ENCODE measurements around the gene MYCBP2.
"Not testable (repeated sequence)": the region's sequence is repeated elsewhere in the genome, so short reads cannot be mapped to it uniquely, and the experiment has no call there.

The MYCBP2 gene

DNA sequence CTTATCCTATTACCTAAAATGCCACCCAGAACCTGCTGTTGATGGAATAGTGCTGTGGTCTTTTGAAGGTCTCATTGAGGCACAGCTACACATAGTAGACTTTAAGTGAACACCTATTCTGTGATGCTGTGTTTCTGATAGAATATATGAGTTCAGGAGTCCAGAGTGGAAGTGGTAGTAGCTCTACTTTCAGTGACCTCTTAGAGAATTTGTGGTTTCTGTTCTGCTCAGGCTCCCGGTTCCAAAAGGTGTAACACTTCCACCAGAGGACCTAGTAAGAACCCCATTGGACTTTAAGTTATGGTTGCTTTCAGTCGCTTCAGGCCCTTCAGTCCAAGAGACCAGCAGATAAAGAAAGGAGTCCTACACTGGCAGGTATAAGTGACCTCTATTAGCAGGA lies 11.4 kb upstream of the MYCBP2 start:
- no peak for DNase-seq

DNA sequence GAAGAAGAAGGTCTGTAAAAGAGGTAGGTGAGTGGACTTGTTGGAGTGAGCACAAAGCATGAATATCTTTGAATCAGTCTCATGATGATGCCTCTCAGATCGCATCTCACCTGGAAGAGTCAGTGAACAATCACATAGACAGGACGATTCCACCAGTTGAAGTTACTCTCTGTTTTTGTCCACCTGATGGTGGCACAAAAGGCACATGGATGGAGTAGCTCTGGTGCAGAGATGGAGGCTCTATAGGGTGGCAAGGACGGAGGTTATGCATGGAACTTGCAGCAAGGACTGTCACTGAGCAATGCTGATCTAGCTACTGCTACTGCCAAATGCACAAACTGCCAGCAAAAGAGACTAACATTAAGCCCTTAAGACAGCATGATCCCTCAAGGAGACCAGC lies 10.3 kb upstream of the MYCBP2 start:
- DNase-seq: no peak

DNA sequence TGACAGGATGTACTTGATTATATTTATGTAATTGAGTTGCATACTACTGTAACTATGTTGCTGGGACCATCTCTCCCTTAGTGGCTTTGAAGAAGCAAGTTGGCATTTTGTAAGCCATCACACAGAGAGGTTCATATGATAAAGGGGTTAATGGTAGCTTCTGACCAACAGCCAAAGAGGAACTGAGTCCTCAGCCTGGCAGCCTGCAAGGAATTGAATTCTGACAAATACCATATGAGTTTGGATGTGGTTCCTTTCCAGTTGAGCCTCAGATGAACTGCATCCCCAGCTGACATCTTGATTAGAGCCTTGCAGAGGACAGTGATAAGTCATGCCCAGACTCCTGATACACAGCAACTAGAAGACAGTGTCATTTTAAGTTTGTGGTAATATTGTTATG lies 8.6 kb upstream of the MYCBP2 start:
- DNase-seq: no peak

GRCh38 chr13:77333594-77333993 lies 6.7 kb upstream of the MYCBP2 start:
- no peak for DNase-seq

- no peak for DNase-seq
These were observed 4.5 kb upstream of the MYCBP2 start for GRCh38 chr13:77331421-77331820.

DNA sequence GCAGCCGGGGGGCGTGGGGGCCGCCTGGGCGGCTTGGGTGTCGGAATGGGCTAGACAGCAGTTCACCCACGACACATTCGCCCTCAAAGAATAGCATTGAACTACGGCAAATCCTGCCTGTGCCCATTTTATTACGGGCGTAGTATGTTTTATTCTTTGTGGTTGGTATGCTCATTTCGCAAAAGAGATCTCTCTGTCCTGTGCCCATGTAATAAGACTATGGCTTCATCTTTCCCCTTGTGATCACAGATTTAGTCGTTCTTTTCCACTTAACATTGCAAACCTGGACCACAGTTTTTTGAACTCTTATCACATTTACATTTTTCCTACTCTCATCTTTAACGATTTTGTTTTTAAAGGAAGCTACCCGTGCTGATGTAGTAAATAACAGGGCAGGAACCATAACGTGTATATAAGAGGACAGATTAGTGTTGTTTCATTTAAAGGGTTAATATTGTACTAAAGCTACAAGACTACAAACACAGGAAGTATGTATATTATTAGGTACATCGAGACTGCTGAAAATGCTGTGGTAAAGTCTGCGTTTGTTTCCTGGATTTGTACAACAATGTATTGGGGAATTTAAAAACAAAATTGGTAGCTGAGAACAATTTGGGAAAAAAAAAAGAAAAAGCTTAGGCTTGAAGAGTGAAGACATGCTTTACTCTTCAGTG lies 3.2 kb upstream of the MYCBP2 start:
- no peak for DNase-seq

- DNase-seq: peak; percentile 73
These were observed 2.4 kb upstream of the MYCBP2 start for GRCh38 chr13:77329133-77329910.

GRCh38 chr13:77328819-77329132 lies 1.9 kb upstream of the MYCBP2 start:
- DNase-seq: no peak

DNA sequence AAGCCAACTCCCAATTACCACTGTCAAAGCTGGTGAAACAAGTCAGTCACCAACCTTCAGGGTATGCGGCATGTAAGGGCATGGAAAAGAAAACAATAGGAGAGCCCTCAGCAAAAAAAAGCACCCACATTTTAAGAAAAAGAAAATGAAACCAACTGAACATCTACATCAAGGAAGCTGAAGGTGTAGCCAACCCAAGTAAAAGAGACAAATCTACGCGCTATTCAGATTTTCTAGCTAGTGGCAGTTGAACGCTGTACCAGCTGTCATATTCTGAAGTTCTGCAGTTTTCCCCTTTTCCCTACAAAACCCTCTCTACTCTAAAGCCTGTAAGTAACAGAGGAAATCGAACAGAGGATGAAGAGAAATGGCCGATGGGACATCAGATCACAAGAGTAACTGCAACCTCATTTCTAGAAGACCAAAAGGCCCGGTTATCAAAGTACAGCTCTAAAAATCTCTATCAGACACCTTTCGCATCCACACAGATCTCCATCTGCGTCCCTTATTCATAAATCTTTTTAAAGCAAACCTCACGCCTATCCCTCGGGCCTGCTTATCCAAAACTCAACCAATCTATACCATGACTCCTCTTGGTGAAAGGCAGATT lies 1.4 kb downstream of the MYCBP2 start:
- DNase-seq: no peak

DNA sequence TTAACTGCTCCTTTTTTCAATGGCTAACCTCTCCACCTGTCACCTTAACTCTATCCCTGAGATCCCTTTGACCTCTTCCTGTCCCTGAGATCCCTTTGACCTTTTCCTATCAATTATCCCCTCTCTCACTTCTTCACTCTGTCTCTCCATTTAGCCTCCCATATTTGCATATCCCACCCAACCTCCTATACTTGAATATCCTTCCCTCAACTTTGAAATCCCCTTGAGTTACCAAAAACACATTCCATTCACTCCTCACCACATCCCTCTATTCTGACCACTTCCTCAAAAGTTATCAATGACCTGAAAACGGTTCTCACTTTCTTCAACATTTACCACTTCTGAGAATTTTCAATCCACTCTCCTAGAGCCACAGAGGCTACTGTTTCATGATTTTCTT lies 3.0 kb downstream of the MYCBP2 start:
- no peak for DNase-seq

DNA sequence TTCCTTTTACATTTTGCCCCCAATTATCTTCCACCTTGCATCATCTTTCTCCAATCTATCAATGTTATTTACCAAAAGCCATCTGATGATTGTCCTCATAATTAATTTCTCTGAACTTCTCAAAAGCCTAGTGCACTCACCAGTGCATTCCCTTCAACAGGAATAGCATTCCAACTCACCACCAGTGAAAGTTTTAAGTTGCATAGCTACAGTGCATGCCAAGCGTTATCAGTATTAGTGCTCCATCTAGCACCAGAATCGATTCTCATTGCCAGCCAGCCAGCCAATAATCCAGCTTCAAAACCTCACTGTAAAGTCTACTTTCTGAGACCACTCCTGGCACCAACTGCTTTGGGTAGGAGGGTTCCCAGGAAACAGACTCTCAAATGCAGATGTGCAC lies 7.4 kb downstream of the MYCBP2 start:
- DNase-seq: no peak

- DNase-seq: no peak
These were observed 8.2 kb downstream of the MYCBP2 start for GRCh38 chr13:77318741-77319140.

DNA sequence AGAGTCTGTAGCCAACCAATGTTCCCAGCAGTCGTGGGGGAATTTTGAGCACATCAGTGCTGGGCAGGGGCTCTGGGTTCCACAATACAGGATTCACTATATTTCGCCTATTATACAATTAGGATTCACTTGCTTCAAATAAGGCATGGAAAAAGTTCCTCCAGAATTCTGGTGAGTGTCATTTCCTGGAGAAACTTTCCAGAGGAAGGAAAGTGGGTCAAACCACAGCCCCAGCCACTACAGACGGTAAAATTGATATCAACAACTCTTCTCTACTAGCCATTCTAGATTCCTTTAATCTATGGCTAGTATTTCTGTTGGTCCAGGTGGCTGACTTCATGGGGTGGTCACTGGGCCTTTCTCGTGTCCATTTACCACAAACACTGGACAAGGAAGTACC lies 10.5 kb downstream of the MYCBP2 start:
- no peak for DNase-seq

- not testable (repeated sequence) for DNase-seq
These were observed 11.4 kb downstream of the MYCBP2 start for GRCh38 chr13:77315509-77315908.

DNA sequence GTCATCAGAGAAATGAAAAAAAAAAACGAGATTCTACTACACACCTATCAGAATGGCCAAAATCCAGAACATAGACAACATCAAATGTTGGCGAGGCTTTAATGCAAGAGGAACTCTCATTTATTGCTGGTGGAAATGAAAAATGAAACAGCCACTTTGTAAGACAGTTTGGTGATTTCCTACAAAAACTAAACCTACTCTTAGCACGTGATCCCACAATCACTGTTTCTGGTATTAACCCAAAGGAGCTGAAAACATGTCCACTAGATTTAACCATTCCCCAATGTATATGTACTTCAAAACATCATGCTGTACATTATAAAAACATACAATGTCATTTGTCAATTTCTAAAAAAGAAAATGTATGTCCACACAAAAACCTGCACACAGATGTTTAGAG lies 13.0 kb downstream of the MYCBP2 start:
- DNase-seq: no peak

- DNase-seq: no peak
These were observed 14.6 kb downstream of the MYCBP2 start for GRCh38 chr13:77312311-77312710.

GRCh38 chr13:77310579-77311279 lies 16.2 kb downstream of the MYCBP2 start:
- no peak for DNase-seq

- no peak for DNase-seq
These were observed 16.7 kb downstream of the MYCBP2 start for GRCh38 chr13:77310161-77310560.

DNA sequence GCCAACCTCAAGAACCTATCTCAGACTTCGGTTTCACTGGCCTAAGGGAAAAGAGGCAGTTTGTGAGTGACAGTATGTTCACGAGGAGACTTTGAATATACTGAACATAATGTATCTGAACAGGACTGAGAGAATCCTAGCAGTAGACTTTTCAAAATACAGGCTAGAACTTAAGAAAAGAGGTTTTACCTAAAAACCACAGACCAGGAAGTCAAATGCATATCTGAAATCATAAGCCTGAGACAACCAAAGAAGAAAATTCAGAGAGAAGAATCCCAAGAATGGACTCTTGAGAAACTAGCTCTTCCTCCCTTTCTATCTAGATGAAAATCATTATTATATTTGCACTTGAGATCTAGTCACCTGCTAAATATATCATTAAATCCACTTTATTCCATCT lies 17.6 kb downstream of the MYCBP2 start:
- DNase-seq: no peak

- DNase-seq: no peak
These were observed 20.4 kb downstream of the MYCBP2 start for GRCh38 chr13:77306458-77306857.

DNA sequence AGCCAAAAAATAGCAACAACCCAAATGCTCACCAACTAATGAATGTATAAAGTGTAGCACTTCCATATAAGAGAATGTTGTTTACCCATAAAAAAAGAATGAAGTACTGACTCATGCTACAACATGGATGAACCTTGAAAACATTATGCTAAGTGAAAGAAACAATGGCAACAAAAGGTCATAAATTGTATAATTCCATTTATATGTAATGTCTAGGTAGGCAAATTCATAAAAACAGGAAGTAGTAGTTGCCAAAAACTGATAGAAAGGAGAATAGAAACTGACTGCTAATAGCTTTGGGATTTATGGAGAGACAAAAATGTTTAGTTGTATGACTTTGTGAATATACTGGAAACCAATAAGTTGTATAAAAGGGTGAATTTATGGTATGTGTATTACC lies 21.6 kb downstream of the MYCBP2 start:
- DNase-seq: no peak

DNA sequence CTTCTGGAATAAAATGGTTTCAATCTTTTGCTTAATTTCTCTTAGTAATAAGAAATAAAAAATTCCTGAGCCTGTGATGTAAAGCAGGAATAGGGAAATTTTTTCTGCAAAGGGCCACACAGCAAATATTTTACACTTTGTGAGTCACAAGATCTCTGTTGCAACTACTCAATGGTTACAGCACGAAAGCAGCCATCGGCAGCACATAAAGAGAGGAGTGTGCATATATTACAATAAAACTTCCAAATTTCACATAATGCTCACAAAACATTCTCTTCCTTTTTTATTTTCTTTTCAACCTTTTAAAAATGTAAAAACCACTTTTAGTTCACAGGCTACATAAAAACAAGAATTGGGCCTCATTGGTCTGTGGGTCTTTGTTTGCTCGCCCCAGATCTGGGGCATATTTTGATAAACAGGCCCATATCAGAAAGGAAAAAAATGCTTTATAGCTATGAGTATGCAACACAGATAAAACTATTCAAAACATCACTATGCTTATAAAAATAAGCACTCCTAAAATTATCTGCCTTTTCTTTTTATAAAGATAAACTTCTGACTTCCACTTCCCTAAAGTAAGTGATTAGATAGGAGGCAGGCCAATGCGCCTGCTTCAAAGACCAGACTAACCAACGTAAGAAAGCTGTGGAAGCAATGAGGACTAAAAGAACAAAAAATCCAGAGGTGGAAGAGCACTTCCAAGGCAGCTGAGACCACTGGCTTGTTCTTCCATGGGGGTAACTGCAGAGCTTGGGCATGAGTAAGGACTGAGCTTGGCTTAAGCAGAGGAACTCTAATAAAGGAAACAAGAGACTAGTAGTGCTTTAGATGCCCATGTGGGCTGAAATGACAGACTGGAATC lies 26.5 kb downstream of the MYCBP2 start:
- no peak for DNase-seq

- no peak for DNase-seq
These were observed 27.3 kb downstream of the MYCBP2 start for GRCh38 chr13:77299587-77299986.

Data from NCI-H774 (cell line).